GM23338 (cell line): ENCODE measurements around the gene WFS1. TPM values are rescaled to one million over a fixed set of nuclear protein-coding genes. Genes with fewer than 3 reads are reported as not detected.

Source experiments
- ATAC-seq: fragments of 200-7000 bp; cut with Tn5 transposase; 3 replicates; pipeline ENCODE4 v1.9.1; 2020
- DNase-seq: peaks from one replicate; pipeline ENCODE4 v3.0.0-alpha.2; 2015; ENCODE audit warnings: low spot score
- H2AFZ ChIP-seq: fragments of 200-600 bp; sonication (generic); 2 replicates; pipeline ENCODE4 v1.8.0; 2016; ENCODE audit warnings: antibody characterized with exemption, mild to moderate bottlenecking, moderate library complexity
- H3F3A ChIP-seq: fragments of 200-600 bp; sonication (generic); replicated peaks from 2 replicates; pipeline ENCODE4 v1.8.0; 2017; ENCODE audit warnings: antibody characterized with exemption, mixed run types, low read depth
- H3K27ac ChIP-seq: fragments of 200-600 bp; sonication (generic); 2 replicates; pipeline ENCODE4 v1.6.1; 2016; ENCODE audit warnings: low read depth
- H3K27me3 ChIP-seq: fragments of 200-600 bp; sonication (generic); 2 replicates; pipeline ENCODE4 v1.8.0; 2016; ENCODE audit warnings: mild to moderate bottlenecking, mixed run types, moderate library complexity; ENCODE audit not compliant: insufficient read depth
- H3K36me3 ChIP-seq: fragments of 200-600 bp; sonication (generic); 2 replicates; pipeline ENCODE4 v1.8.0; 2016; ENCODE audit warnings: mild to moderate bottlenecking; ENCODE audit not compliant: insufficient read depth
- H3K4me1 ChIP-seq: fragments of 200-600 bp; sonication (generic); 2 replicates; pipeline ENCODE4 v1.8.0; 2016; ENCODE audit warnings: mild to moderate bottlenecking, moderate library complexity; ENCODE audit not compliant: insufficient read depth
- H3K4me2 ChIP-seq: fragments of 200-600 bp; sonication (generic); 2 replicates; pipeline ENCODE4 v1.7.1; 2017; ENCODE audit warnings: mixed run types
- H3K4me3 ChIP-seq: fragments of 200-600 bp; sonication (generic); 2 replicates; pipeline ENCODE4 v1.6.1; 2016; ENCODE audit warnings: mixed run types
- H3K79me2 ChIP-seq: fragments of 200-600 bp; sonication (generic); replicated peaks from 2 replicates; pipeline ENCODE4 v1.8.0; 2017; ENCODE audit warnings: mild to moderate bottlenecking; ENCODE audit not compliant: insufficient read depth
- H3K9me2 ChIP-seq: fragments of 200-600 bp; sonication (generic); 2 replicates; pipeline ENCODE4 v1.8.0; 2017; ENCODE audit not compliant: insufficient read depth
- H4K20me1 ChIP-seq: fragments of 200-600 bp; sonication (generic); replicated peaks from 2 replicates; pipeline ENCODE4 v1.8.0; 2017; ENCODE audit warnings: mild to moderate bottlenecking; ENCODE audit not compliant: insufficient read depth
- H3K27ac Mint-ChIP-seq: 2 replicates; pipeline ENCODE4 v1.8.0; 2020; ENCODE audit warnings: inconsistent platforms, mild to moderate bottlenecking, moderate library complexity, mixed read lengths
- H3K27me3 Mint-ChIP-seq: 3 replicates; pipeline ENCODE4 v1.8.0; 2022; ENCODE audit warnings: low read depth, mild to moderate bottlenecking, moderate library complexity, mixed read lengths, inconsistent platforms; ENCODE audit not compliant: insufficient read depth, poor library complexity
- H3K36me3 Mint-ChIP-seq: 3 replicates; pipeline ENCODE4 v1.8.0; 2021; ENCODE audit warnings: low read depth, mild to moderate bottlenecking, inconsistent platforms, moderate library complexity, mixed read lengths
- H3K4me1 Mint-ChIP-seq: 3 replicates; pipeline ENCODE4 v1.8.0; 2020; ENCODE audit warnings: mild to moderate bottlenecking, inconsistent platforms, mixed read lengths
- H3K4me3 Mint-ChIP-seq: 3 replicates; pipeline ENCODE4 v1.8.0; 2021; ENCODE audit warnings: moderate library complexity, mild to moderate bottlenecking, inconsistent platforms, mixed read lengths
- H3K9me3 Mint-ChIP-seq: 3 replicates; pipeline ENCODE4 v1.8.0; 2020; ENCODE audit warnings: moderate library complexity, mild to moderate bottlenecking, inconsistent platforms, mixed read lengths
- CREB1 ChIP-seq: fragments of 250-450 bp; sonication (Bioruptor Pico); IDR thresholded peaks from 2 replicates; pipeline ENCODE4 v1.5.0; 2020; ENCODE audit warnings: low read depth, mild to moderate bottlenecking, moderate library complexity
- CTCF ChIP-seq, 2 experiments: fragments of 200-600 bp in 1 of 2; sonication (generic) in 1 of 2; conservative IDR thresholded peaks; 2 replicates each; pipeline versions ENCODE4 v1.5.1 to v1.6.1; 2016 to 2017; ENCODE audit warnings: antibody characterized with exemption in 2 of 2, low read depth in 2 of 2, mild to moderate bottlenecking in 2 of 2, moderate library complexity in 1 of 2
- ETS1 ChIP-seq: IDR thresholded peaks from 2 replicates; pipeline ENCODE4 v1.6.1; 2016; ENCODE audit warnings: antibody characterized with exemption
- EZH2 ChIP-seq: fragments of 200-600 bp; sonication (generic); IDR thresholded peaks from one replicate; pipeline ENCODE4 v1.8.0; 2017; ENCODE audit warnings: antibody characterized with exemption, mild to moderate bottlenecking, low read depth; ENCODE audit not compliant: unreplicated experiment
- EZH2phosphoT487 ChIP-seq: fragments of 200-600 bp; sonication (generic); IDR thresholded peaks from one replicate; pipeline ENCODE4 v1.8.1; 2018; ENCODE audit warnings: antibody characterized with exemption; ENCODE audit not compliant: unreplicated experiment
- JUNB ChIP-seq: IDR thresholded peaks from one replicate; pipeline ENCODE4 v1.6.1; 2016; ENCODE audit warnings: antibody characterized with exemption; ENCODE audit not compliant: unreplicated experiment
- NANOG ChIP-seq: IDR thresholded peaks from 2 replicates; pipeline ENCODE4 v1.6.1; 2016; ENCODE audit warnings: antibody characterized with exemption, borderline replicate concordance
- POLR2AphosphoS5 ChIP-seq: IDR thresholded peaks from 2 replicates; pipeline ENCODE4 v1.6.1; 2016; ENCODE audit warnings: antibody characterized with exemption, low read depth
- REST ChIP-seq: IDR thresholded peaks from one replicate; pipeline ENCODE4 v1.6.1; 2018; ENCODE audit warnings: antibody characterized with exemption; ENCODE audit not compliant: unreplicated experiment
- STAT1 ChIP-seq: IDR thresholded peaks from one replicate; pipeline ENCODE4 v1.6.1; 2016; ENCODE audit warnings: antibody characterized with exemption; ENCODE audit not compliant: unreplicated experiment
- ZNF114 ChIP-seq: fragments of 250-450 bp; sonication (Bioruptor Pico); IDR thresholded peaks from 2 replicates; pipeline ENCODE4 v1.5.0; 2020; ENCODE audit warnings: mild to moderate bottlenecking, moderate library complexity
- ZNF331 ChIP-seq: fragments of 250-450 bp; sonication (Bioruptor Pico); IDR thresholded peaks from 2 replicates; pipeline ENCODE4 v1.5.0; 2020; ENCODE audit warnings: low read depth, mild to moderate bottlenecking, moderate library complexity
- ZNF462 ChIP-seq: fragments of 250-450 bp; sonication (Bioruptor Pico); IDR thresholded peaks from 2 replicates; pipeline ENCODE4 v1.5.0; 2020; ENCODE audit warnings: mild to moderate bottlenecking, moderate library complexity
- long read RNA-seq: library from polyadenylated mRNA; unstranded; transcript quantifications from one replicate; pipeline ENCODE4 v2.0.0, GENCODE V29; 2020; ENCODE audit not compliant: unreplicated experiment
- polyA plus RNA-seq: library from polyadenylated mRNA; unstranded; fragments of >200 nt; fragmentation: Nextera tagmentation; extraction: Ambion mirVana; gene quantifications from 2 replicates; pipeline ENCODE4 v1.2.1, GENCODE V29; 2016
- total RNA-seq: library from RNA; depleted of rRNA; stranded (reverse); fragments of >200 nt; shearing (Covaris generic); gene quantifications from 2 replicates; pipeline ENCODE4 v1.2.3, GENCODE V29; 2014; rRNA removed

Gene WFS1
- 42.3 and 45.4 TPM in 2 replicates for total RNA-seq
- polyA plus RNA-seq, result 24.2 and 24.7 TPM in 2 replicates
- long read RNA-seq, partial matches to known transcripts, result 0 of 12 reads
- long read RNA-seq, other reads (novel, unspliced or antisense), result 6 of 12 reads

GRCh38 chr4:6269616-6270511 lies at the start of gene WFS1:
Gene WFS1, plus strand, starts transcription at chr4:6269850. Its CDS starts 7,606 bp downstream, at chr4:6277456.
- ATAC-seq (peak; percentile 97), DNase-seq (peak; percentile 98)
- TF ChIP-seq REST, result no peak
- TF ChIP-seq CTCF (conservative IDR thresholded peaks at IDR 0.05; ENCODE audit: low read depth in 2 of 2), result no peak
- no peak for TF ChIP-seq EZH2phosphoT487
- TF ChIP-seq EZH2, result no peak
- TF ChIP-seq POLR2AphosphoS5, result peak; percentile 88
- no peak for TF ChIP-seq ETS1
- TF ChIP-seq ZNF462 (CRISPR knock-in tag), result no peak
- no peak for TF ChIP-seq JUNB
- TF ChIP-seq STAT1, result no peak
- no peak for TF ChIP-seq ZNF114
- 0 out of 2 replicates have a peak, but pooled peaks have one; percentile 29 for TF ChIP-seq CREB1 (CRISPR knock-in tag)
- TF ChIP-seq ZNF331 (CRISPR knock-in tag), result no peak
- TF ChIP-seq NANOG, result no peak
- Histone ChIP-seq H3K9me2 (no peaks in the 10 kb centered on the region), H3F3A (no peaks in the 10 kb centered on the region), H4K20me1 (peaks cover 3% of the 10 kb centered on the region; the same call in 1 of the 2 replicates), H3K27me3 (no peaks in the 10 kb centered on the region), H3K36me3 (no peaks in the 10 kb centered on the region), H3K4me1 (peaks cover 18% of the 10 kb centered on the region), H2AFZ (peak within 1 kb of the TSS; percentile 99), H3K4me2 (peak within 1 kb of the TSS; percentile 97), H3K27ac (no peak within 1 kb of the TSS), H3K4me3 (peak within 1 kb of the TSS; percentile 88), H3K79me2 (peaks cover 28% of the 10 kb centered on the region)
- Mint-ChIP-seq H3K36me3 (no peaks in the 10 kb centered on the region), H3K4me3 (peak within 1 kb of the TSS; percentile 84), H3K27me3 (peaks cover 10% of the 10 kb centered on the region), H3K4me1 (peaks cover 44% of the 10 kb centered on the region), H3K27ac (no peak within 1 kb of the TSS), H3K9me3 (peaks cover 2% of the 10 kb centered on the region; the same call in 1 of the 3 replicates)
